MG63 (cell line): ENCODE measurements around the gene BTRC. TPM values are rescaled to one million over a fixed set of nuclear protein-coding genes. Genes with fewer than 3 reads are reported as not detected.

Source experiments
- DNase-seq: peaks from one replicate; pipeline ENCODE4 v3.0.0-alpha.2; 2020
- H3K27me3 ChIP-seq: fragments of 250-450 bp; sonication (Bioruptor Pico); 2 replicates; pipeline ENCODE4 v1.5.1; 2020; ENCODE audit warnings: mild to moderate bottlenecking, moderate library complexity
- H3K36me3 ChIP-seq: fragments of 250-450 bp; sonication (Bioruptor Pico); 2 replicates; pipeline ENCODE4 v1.5.1; 2020; ENCODE audit warnings: mild to moderate bottlenecking, moderate library complexity
- H3K4me3 ChIP-seq: fragments of 250-450 bp; sonication (Bioruptor Pico); 2 replicates; pipeline ENCODE4 v1.5.1; 2020; ENCODE audit warnings: mild to moderate bottlenecking, moderate library complexity
- H3K9me3 ChIP-seq: fragments of 250-450 bp; sonication (Bioruptor Pico); 2 replicates; pipeline ENCODE4 v1.5.1; 2020; ENCODE audit warnings: mild to moderate bottlenecking, moderate library complexity
- total RNA-seq: library from RNA; depleted of rRNA; stranded (reverse); fragments of >200 nt; shearing (Covaris generic); gene quantifications from 2 replicates; pipeline ENCODE4 v1.2.3, GENCODE V29; 2014; ENCODE audit warnings: low replicate concordance

Gene BTRC
- total RNA-seq, 1 experiment from 2014 or later = 3.4 TPM

- no peaks in the 10 kb centered on the region for H3K9me3 ChIP-seq
- no peaks in the 10 kb centered on the region for H3K36me3 ChIP-seq
- no peak overlapping the region for H3K4me3 ChIP-seq
- DNase-seq = peak; percentile 31
- no peaks in the 10 kb centered on the region for H3K27me3 ChIP-seq
Measured at GRCh38 chr10:101512738-101513137, 158.8 kb downstream of the BTRC start.

GRCh38 chr10:101513733-101514132 is 159.8 kb downstream of the BTRC start:
- no peaks in the 10 kb centered on the region for H3K9me3 ChIP-seq
- DNase-seq = no peak
- no peaks in the 10 kb centered on the region for H3K36me3 ChIP-seq
- H3K27me3 ChIP-seq = no peaks in the 10 kb centered on the region
- H3K4me3 ChIP-seq = no peak overlapping the region

GRCh38 chr10:101525848-101526247 is 171.9 kb downstream of the BTRC start:
- DNase-seq = no peak
- no peaks in the 10 kb centered on the region for H3K27me3 ChIP-seq
- H3K9me3 ChIP-seq = no peaks in the 10 kb centered on the region
- H3K36me3 ChIP-seq = no peaks in the 10 kb centered on the region
- H3K4me3 ChIP-seq = no peak overlapping the region

GRCh38 chr10:101529207-101529606 is 175.2 kb downstream of the BTRC start:
- no peak overlapping the region for H3K4me3 ChIP-seq
- no peak for DNase-seq
- no peaks in the 10 kb centered on the region for H3K36me3 ChIP-seq
- H3K9me3 ChIP-seq = no peaks in the 10 kb centered on the region
- H3K27me3 ChIP-seq = no peaks in the 10 kb centered on the region

- Histone ChIP-seq H3K27me3 (no peaks in the 10 kb centered on the region), H3K4me3 (no peak overlapping the region), H3K9me3 (no peaks in the 10 kb centered on the region), H3K36me3 (no peaks in the 10 kb centered on the region; the same call in 1 of the 2 replicates)
- DNase-seq = no peak
Measured at GRCh38 chr10:101529725-101530553, 176.0 kb downstream of the BTRC start.

GRCh38 chr10:101535949-101536348 is 182.0 kb downstream of the BTRC start:
- Histone ChIP-seq H3K9me3 (no peaks in the 10 kb centered on the region), H3K4me3 (no peak overlapping the region), H3K27me3 (no peaks in the 10 kb centered on the region), H3K36me3 (peaks cover 6% of the 10 kb centered on the region)
- no peak for DNase-seq

GRCh38 chr10:101536800-101537199 is 182.8 kb downstream of the BTRC start:
- Histone ChIP-seq H3K36me3 (peaks cover 6% of the 10 kb centered on the region), H3K4me3 (no peak overlapping the region), H3K27me3 (no peaks in the 10 kb centered on the region), H3K9me3 (no peaks in the 10 kb centered on the region)
- no peak for DNase-seq

GRCh38 chr10:101538446-101538845 is 184.5 kb downstream of the BTRC start:
- Histone ChIP-seq H3K4me3 (no peak overlapping the region), H3K9me3 (no peaks in the 10 kb centered on the region), H3K36me3 (peaks cover 6% of the 10 kb centered on the region), H3K27me3 (no peaks in the 10 kb centered on the region)
- no peak for DNase-seq

- no peak overlapping the region for H3K4me3 ChIP-seq
- no peaks in the 10 kb centered on the region for H3K27me3 ChIP-seq
- no peak for DNase-seq
- H3K36me3 ChIP-seq = no peaks in the 10 kb centered on the region
- no peaks in the 10 kb centered on the region for H3K9me3 ChIP-seq
Measured at GRCh38 chr10:101545898-101546297, 191.9 kb downstream of the BTRC start.

- Histone ChIP-seq H3K4me3 (no peak overlapping the region), H3K9me3 (no peaks in the 10 kb centered on the region), H3K27me3 (no peaks in the 10 kb centered on the region), H3K36me3 (no peaks in the 10 kb centered on the region; the same call in 1 of the 2 replicates)
- DNase-seq = no peak
Measured at GRCh38 chr10:101550965-101551364, 197.0 kb downstream of the BTRC start.

- H3K36me3 ChIP-seq = no peaks in the 10 kb centered on the region; the same call in 1 of the 2 replicates
Measured at GRCh38 chr10:101552442-101552841, 198.5 kb downstream of the BTRC start.

GRCh38 chr10:101557541-101557940 is 203.6 kb downstream of the BTRC start:
- no peak for DNase-seq
- H3K27me3 ChIP-seq = no peaks in the 10 kb centered on the region
- no peaks in the 10 kb centered on the region for H3K9me3 ChIP-seq
- H3K36me3 ChIP-seq = no peaks in the 10 kb centered on the region; the same call in 1 of the 2 replicates
- H3K4me3 ChIP-seq = no peak overlapping the region

More at GRCh38 chr10:101552442-101552841, 198.5 kb downstream of the BTRC start:
- Histone ChIP-seq H3K4me3 (no peak overlapping the region), H3K27me3 (no peaks in the 10 kb centered on the region), H3K9me3 (no peaks in the 10 kb centered on the region)
- DNase-seq = no peak

GRCh38 chr10:101558204-101558603 is 204.2 kb downstream of the BTRC start:
- no peak overlapping the region for H3K4me3 ChIP-seq
- no peaks in the 10 kb centered on the region for H3K9me3 ChIP-seq
- no peaks in the 10 kb centered on the region for H3K36me3 ChIP-seq
- peak; percentile 32 for DNase-seq
- H3K27me3 ChIP-seq = no peaks in the 10 kb centered on the region

- H3K4me3 ChIP-seq = no peak overlapping the region
- H3K36me3 ChIP-seq = no peaks in the 10 kb centered on the region
- no peak for DNase-seq
- H3K9me3 ChIP-seq = no peaks in the 10 kb centered on the region
- no peaks in the 10 kb centered on the region for H3K27me3 ChIP-seq
Measured at GRCh38 chr10:101558671-101559595, 205.0 kb downstream of the BTRC start.

GRCh38 chr10:101559596-101560297 is 205.8 kb downstream of the BTRC start:
- DNase-seq = no peak
- Histone ChIP-seq H3K27me3 (no peaks in the 10 kb centered on the region), H3K9me3 (no peaks in the 10 kb centered on the region)

GRCh38 chr10:101560298-101561067 is 206.5 kb downstream of the BTRC start:
- Histone ChIP-seq H3K9me3 (no peaks in the 10 kb centered on the region), H3K36me3 (no peaks in the 10 kb centered on the region), H3K4me3 (no peak overlapping the region), H3K27me3 (no peaks in the 10 kb centered on the region)
- DNase-seq = no peak

More at GRCh38 chr10:101559596-101560297, 205.8 kb downstream of the BTRC start:
- no peaks in the 10 kb centered on the region for H3K36me3 ChIP-seq
- no peak overlapping the region for H3K4me3 ChIP-seq
